CD14-positive monocyte (primary cell): ENCODE results near the gene PRR5. TPM values are rescaled to one million over a fixed set of nuclear protein-coding genes. Genes with fewer than 3 reads are reported as not detected.

Experiments
- DNase-seq, 3 donors: peaks; one replicate each; pipeline ENCODE4 v3.0.0-alpha.2; 2011 to 2022
- H2AFZ ChIP-seq: 2 replicates; pipeline ENCODE4 v1.6.0; 2012; ENCODE audit warnings: mild to moderate bottlenecking, low read depth, low read length, inconsistent platforms; ENCODE audit not compliant: insufficient read depth, poor library complexity, severe bottlenecking
- H3K27ac ChIP-seq, 2 donors: 1 replicate in 1 of 2; 2 replicates in 1 of 2; pipeline ENCODE4 v1.5.1; 2012 to 2013; ENCODE audit warnings: low read length in 2 of 2, control low read depth in 1 of 2, inconsistent platforms in 1 of 2, low read depth in 1 of 2, mild to moderate bottlenecking in 1 of 2
- H3K27me3 ChIP-seq, 2 donors: one replicate each; pipeline versions ENCODE4 v1.6.0 to v1.6.1; 2011 to 2013; ENCODE audit warnings: low read length in 2 of 2; ENCODE audit not compliant: control insufficient read depth in 2 of 2, insufficient read depth in 2 of 2
- H3K36me3 ChIP-seq, 2 donors: replicated peaks in 1 of 2; 1 replicate in 1 of 2; 2 replicates in 1 of 2; pipeline versions ENCODE4 v1.5.1 to v1.6.1; 2012 to 2013; ENCODE audit warnings: low read length in 2 of 2, control low read depth in 1 of 2, inconsistent platforms in 1 of 2, mild to moderate bottlenecking in 1 of 2; ENCODE audit not compliant: insufficient read depth in 2 of 2, control insufficient read depth in 1 of 2
- H3K4me1 ChIP-seq, 2 donors: 1 replicate in 1 of 2; 2 replicates in 1 of 2; pipeline versions ENCODE4 v1.5.1 to v1.6.1; 2012 to 2013; ENCODE audit warnings: low read length in 2 of 2, control low read depth in 1 of 2, inconsistent platforms in 1 of 2, mild to moderate bottlenecking in 1 of 2, moderate library complexity in 1 of 2; ENCODE audit not compliant: insufficient read depth in 2 of 2, control insufficient read depth in 1 of 2
- H3K4me2 ChIP-seq: replicated peaks from 2 replicates; pipeline ENCODE3; 2012; ENCODE audit warnings: low read length, moderate library complexity, mild to moderate bottlenecking; ENCODE audit not compliant: poor library complexity, severe bottlenecking; ENCODE audit errors: extremely low read depth
- H3K4me3 ChIP-seq, 3 experiments: fragments of 200-600 bp in 1 of 3; sonication (generic) in 1 of 3; replicated peaks in 1 of 3; 1 replicate in 2 of 3; 2 replicates in 1 of 3; pipeline ENCODE4 v1.5.1; 2011 to 2013; ENCODE audit warnings: low read length in 3 of 3, mild to moderate bottlenecking in 3 of 3, control low read depth in 2 of 3, low read depth in 2 of 3, inconsistent platforms in 1 of 3, moderate library complexity in 1 of 3
- H3K79me2 ChIP-seq: 2 replicates; pipeline ENCODE4 v1.6.0; 2012; ENCODE audit warnings: mild to moderate bottlenecking, control low read depth, inconsistent platforms, low read length, moderate library complexity; ENCODE audit not compliant: insufficient read depth
- H3K9ac ChIP-seq: 2 replicates; pipeline ENCODE4 v1.6.0; 2017; ENCODE audit warnings: low read length, mild to moderate bottlenecking; ENCODE audit not compliant: insufficient read depth, poor library complexity, severe bottlenecking
- H3K9me3 ChIP-seq, 2 donors: replicated peaks in 1 of 2; 1 replicate in 1 of 2; 2 replicates in 1 of 2; pipeline versions ENCODE4 v1.5.1 to v1.6.1; 2012 to 2013; ENCODE audit warnings: low read length in 2 of 2, control low read depth in 1 of 2; ENCODE audit not compliant: control insufficient read depth in 1 of 2, insufficient read depth in 1 of 2
- H4K20me1 ChIP-seq: 2 replicates; pipeline ENCODE4 v1.6.0; 2012; ENCODE audit warnings: mild to moderate bottlenecking, low read length, control low read depth, moderate library complexity; ENCODE audit not compliant: insufficient read depth
- H3K27ac Mint-ChIP-seq, 7 donors: one replicate each; pipeline ENCODE4 v1.8.0; 2020; ENCODE audit warnings: mild to moderate bottlenecking in 7 of 7, mixed read lengths in 7 of 7, moderate library complexity in 6 of 7, inconsistent platforms in 2 of 7
- H3K27me3 Mint-ChIP-seq, 3 donors: one replicate each; pipeline ENCODE4 v1.8.0; 2021 to 2022; ENCODE audit warnings: low read depth in 3 of 3, mild to moderate bottlenecking in 3 of 3, mixed read lengths in 3 of 3, moderate library complexity in 3 of 3, inconsistent platforms in 1 of 3
- H3K36me3 Mint-ChIP-seq, 2 donors: one replicate each; pipeline ENCODE4 v1.8.0; 2020; ENCODE audit warnings: mixed read lengths in 2 of 2, inconsistent platforms in 1 of 2, mild to moderate bottlenecking in 1 of 2
- H3K4me1 Mint-ChIP-seq: one replicate; pipeline ENCODE4 v1.8.0; 2020; ENCODE audit warnings: mild to moderate bottlenecking, mixed read lengths
- H3K4me3 Mint-ChIP-seq, 2 donors: one replicate each; pipeline ENCODE4 v1.8.0; 2020; ENCODE audit warnings: mild to moderate bottlenecking in 2 of 2, mixed read lengths in 2 of 2, moderate library complexity in 1 of 2
- H3K9me3 Mint-ChIP-seq, 7 donors: one replicate each; pipeline ENCODE4 v1.8.0; 2020 to 2022; ENCODE audit warnings: mixed read lengths in 7 of 7, mild to moderate bottlenecking in 6 of 7, moderate library complexity in 6 of 7, inconsistent platforms in 2 of 7
- CTCF ChIP-seq: fragments of 200-600 bp; IDR thresholded peaks from one replicate; pipeline ENCODE4 v1.8.0; 2022; ENCODE audit warnings: antibody characterized with exemption, mild to moderate bottlenecking
- WGBS: methylation state at CpG from one replicate; pipeline ENCODE4 v1.1.5; 2013; ENCODE audit warnings: missing lambda C conversion rate; ENCODE audit not compliant: insufficient coverage; 5-methylcytosine and 5-hydroxymethylcytosine counted together
- intact Hi-C, 2 donors: fragments of 100-400 bp; cut with micrococcal nuclease; formaldehyde crosslinking; loops; one replicate each; pipeline versions ENCODE4 v1.15.0 to v1.15.1; 2023
- polyA plus RNA-seq, 3 donors: library from polyadenylated mRNA; depleted of rRNA in 1 of 3; unstranded in 2 of 3; stranded (reverse) in 1 of 3; fragments of 300-500 nt in 2 of 3; fragments of >200 nt in 1 of 3; fragmentation: Illumina TruSeq in 2 of 3; gene quantifications; 1 replicate in 2 of 3; 2 replicates in 1 of 3; pipeline ENCODE4 v1.2.3, GENCODE V29; 2012 to 2021

Gene PRR5
- polyA plus RNA-seq, 3 donors = 0.66 to 1.5 (median 1.2) TPM

GRCh38 chr22:44724416-44724815 is 22.4 kb downstream of the PRR5 start:
- H3K4me1 Mint-ChIP-seq = peaks cover 6% of the 10 kb centered on the region
- no peaks in the 10 kb centered on the region for H3K36me3 Mint-ChIP-seq
- no peaks in the 10 kb centered on the region for H3K9me3 Mint-ChIP-seq
- intact Hi-C loops = no loop called here
- no peak overlapping the region for H3K4me3 Mint-ChIP-seq
- H3K27ac Mint-ChIP-seq = peak overlapping the region in 1 of 7 donors; percentile 55
- H3K9me3 ChIP-seq = no peaks in the 10 kb centered on the region
- 88% methylated on average over 5 of the region's 6 CpGs for WGBS
- H3K4me2 ChIP-seq = no peak overlapping the region
- H3K27ac ChIP-seq = no peak overlapping the region
- DNase-seq = no peak
- H4K20me1 ChIP-seq = no peaks in the 10 kb centered on the region
- no peaks in the 10 kb centered on the region for H3K79me2 ChIP-seq
- H3K27me3 Mint-ChIP-seq = peaks cover 4 to 11% (median 6%) of the 10 kb centered on the region in 3 donors
- no peak overlapping the region for H3K4me3 ChIP-seq
- no peak overlapping the region for H3K9ac ChIP-seq
- H3K36me3 ChIP-seq = no peaks in the 10 kb centered on the region
- no peaks in the 10 kb centered on the region for H3K27me3 ChIP-seq
- no peak overlapping the region for H2AFZ ChIP-seq
- no peak for TF ChIP-seq CTCF
- H3K4me1 ChIP-seq = peaks cover 7 to 8% of the 10 kb centered on the region in 2 donors

GRCh38 chr22:44724859-44725258 is 22.9 kb downstream of the PRR5 start:
- H3K9me3 ChIP-seq = no peaks in the 10 kb centered on the region
- H3K4me1 Mint-ChIP-seq = peaks cover 10% of the 10 kb centered on the region
- no peak for DNase-seq
- H3K9ac ChIP-seq = no peak overlapping the region
- H4K20me1 ChIP-seq = no peaks in the 10 kb centered on the region
- H3K4me2 ChIP-seq = no peak overlapping the region
- H3K27me3 ChIP-seq = peaks cover 0 to under 1% of the 10 kb centered on the region in 2 donors
- 96% methylated on average over 5 of the region's 8 CpGs for WGBS
- no peaks in the 10 kb centered on the region for H3K9me3 Mint-ChIP-seq
- no peak overlapping the region for H3K4me3 Mint-ChIP-seq
- no peak for TF ChIP-seq CTCF
- peak overlapping the region in 1 of 7 donors; percentile 55 for H3K27ac Mint-ChIP-seq
- peaks cover 12% of the 10 kb centered on the region in 2 donors for H3K4me1 ChIP-seq
- no peak overlapping the region for H3K27ac ChIP-seq
- no peaks in the 10 kb centered on the region for H3K36me3 ChIP-seq
- no peaks in the 10 kb centered on the region for H3K36me3 Mint-ChIP-seq
- no peak overlapping the region for H3K4me3 ChIP-seq
- no peak overlapping the region for H2AFZ ChIP-seq
- intact Hi-C loops = no loop called here
- peaks cover 7 to 14% (median 8%) of the 10 kb centered on the region in 3 donors for H3K27me3 Mint-ChIP-seq
- no peaks in the 10 kb centered on the region for H3K79me2 ChIP-seq
